Activated CD4-positive, alpha-beta T cell treated with anti-CD3 and anti-CD28 coated beads, Interleukin-2, amount 50 U/mL, for 48 hours (primary cell): Measurements from ENCODE around the gene TCEAL7.
"Not testable (repeated sequence)": the region's sequence is repeated elsewhere in the genome, so short reads cannot be mapped to it uniquely, and the experiment has no call there.

Experiments
- DNase-seq, 2 experiments: peaks; one replicate each; pipeline ENCODE4 v3.0.0-alpha.2; 2020

TCEAL7 gene, protein sequence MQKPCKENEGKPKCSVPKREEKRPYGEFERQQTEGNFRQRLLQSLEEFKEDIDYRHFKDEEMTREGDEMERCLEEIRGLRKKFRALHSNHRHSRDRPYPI

DNA sequence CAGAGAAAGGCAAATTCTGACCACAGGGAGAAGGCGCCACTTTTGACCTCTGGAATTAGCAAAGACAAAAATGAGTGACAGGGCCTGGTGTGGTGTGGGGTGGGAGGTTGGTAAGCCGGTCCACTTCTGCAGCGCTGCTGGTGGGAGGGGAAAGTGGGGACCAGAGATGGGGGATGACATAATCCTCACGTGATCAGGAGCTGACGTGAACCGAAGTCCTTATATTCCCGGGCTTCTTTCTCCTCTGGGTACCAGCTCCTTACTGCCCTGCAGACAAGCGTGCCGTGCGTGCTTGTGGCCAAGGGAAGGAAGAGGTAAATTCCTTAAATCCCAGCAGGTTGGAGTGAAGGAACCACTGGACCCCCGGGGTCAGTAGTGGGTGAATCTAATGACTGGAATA is at the start of gene TCEAL7:
TSS of gene TCEAL7 (plus strand) at position 249 of the 400 bp plus-strand sequence. CDS start 1,165 bp downstream, outside the sequence.
- no peak for DNase-seq

DNA sequence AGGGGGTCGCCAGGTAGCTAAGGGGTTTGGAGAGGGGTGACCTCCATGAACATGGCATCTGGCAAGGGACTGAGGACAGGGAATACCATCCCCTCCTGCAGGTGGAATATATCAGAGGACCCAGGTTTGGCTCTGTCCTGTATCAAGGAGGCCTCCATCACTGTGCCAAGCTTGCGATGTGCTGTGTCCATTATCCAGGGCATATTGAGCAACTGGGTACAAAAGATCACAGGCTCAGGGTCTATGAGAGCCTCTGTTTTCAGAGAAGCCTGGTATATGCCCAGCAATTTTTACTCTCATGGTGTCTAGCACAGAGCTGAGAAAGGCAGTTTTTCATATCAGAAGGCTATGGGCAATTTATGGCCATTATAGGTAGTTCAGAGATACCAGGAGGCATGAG is 36.9 kb upstream of the TCEAL7 start:
- no peak for DNase-seq

DNA sequence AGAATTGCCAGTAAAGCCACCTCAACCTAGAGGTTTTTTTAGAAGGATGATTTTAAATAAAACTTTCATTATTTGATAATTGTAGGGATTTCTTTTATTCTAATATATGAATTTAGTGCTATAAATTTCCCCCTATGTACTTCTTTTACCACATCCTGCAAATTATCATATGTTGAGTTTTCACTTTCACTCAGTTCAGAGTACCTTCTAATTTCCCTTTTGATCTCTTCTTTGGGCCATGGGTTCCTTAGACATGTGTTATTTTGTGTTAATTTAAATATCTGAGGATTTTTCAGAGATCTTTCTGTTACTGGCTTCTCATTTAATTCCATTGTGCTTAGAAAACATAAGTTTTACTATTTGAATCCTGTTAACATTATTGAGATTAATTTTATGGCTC is 25.3 kb upstream of the TCEAL7 start:
- DNase-seq, result no peak

DNA sequence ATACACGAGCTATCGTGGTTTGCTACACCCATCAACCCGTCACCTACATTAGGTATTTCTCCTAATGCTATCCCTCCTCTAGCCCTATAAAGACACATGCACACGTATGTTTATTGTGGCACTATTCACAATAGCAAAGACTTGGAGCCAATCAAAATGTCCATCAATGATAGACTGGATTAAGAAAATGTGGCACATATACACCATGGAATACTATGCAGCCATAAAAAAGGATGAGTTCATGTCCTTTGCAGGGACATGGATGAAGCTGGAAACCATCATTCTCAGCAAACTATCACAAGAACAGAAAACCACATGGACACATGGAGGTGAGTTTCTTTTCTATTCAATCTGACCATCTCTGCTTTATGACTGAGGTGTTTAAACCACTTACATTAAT is 24.4 kb upstream of the TCEAL7 start:
- not testable (repeated sequence) for DNase-seq

DNA sequence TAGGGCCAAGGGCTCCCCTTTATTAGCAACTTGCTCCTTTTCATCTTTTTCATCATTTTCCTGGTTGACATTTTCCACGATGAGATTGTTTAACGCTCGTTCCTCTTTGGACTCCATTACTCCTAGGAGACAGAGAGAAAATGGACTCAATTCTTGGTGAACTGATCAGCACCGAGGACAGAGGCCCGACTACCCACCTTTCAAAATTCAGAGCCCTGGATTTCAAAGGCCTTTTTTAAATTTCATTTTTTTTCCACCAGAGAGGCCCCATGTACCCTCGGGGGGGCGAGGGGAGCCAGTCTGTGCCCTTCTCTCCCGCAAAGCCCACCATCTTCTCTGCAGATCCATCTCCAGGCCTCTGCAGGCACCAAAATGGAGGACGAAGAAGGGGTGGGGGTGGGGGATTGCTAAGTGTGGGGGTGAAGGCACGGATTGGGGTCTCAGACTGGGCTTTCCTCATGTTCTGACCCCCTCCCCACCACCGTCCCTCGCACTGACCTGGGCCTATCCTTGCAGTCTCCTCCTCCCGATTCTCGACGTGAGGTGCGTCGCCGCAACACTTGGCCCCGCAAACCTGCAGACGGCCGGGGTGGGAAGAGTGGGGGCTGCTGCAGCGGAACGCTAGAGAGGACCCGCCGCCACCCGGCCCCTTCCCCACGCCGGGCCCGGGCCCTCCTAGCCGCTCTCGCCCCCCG is 20.0 kb upstream of the TCEAL7 start:
- peak in 1 of 2 experiments; percentile 3 for DNase-seq

DNA sequence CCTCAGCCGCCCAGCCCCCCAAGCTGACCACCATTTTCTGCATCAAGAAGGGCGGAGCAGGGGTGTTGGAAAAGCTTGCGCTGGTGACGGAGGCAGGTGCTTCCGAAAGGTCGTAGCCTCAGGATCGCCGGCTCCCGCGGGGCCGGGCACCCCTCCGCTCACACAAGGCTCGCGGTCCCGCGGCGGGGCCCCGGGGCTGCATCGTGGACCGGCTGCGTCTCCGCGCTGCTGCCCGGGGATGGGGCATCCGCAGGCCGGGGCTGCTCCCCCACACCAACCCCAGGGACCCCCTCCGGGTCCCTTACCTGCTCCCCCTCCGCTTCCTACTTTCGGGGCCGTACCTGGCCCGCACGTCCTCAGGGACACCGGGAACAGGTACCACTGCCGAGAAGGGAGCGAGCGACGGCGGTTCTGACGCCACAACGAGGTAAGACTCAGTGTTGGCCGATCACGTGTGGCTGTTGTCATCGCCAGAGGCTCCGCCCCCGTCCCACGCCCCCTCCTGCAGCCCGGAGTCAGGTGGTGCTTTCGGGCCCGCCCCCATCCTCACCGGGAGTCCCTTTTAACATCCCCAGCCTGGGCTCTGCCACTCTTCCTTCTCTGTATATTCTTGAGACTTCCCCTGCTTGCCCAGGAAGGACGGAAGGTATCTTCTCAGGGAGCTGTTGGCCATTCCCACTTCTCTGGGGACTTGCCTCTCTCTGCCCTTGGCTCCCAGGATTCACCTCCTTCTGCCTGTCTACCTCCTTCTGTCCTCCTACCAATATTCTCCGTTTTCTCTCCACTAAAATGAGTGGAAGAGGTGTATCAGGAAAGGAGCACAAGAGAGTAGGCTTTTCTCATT is 19.3 kb upstream of the TCEAL7 start, which contains the start of gene BEX2:
TSS of gene BEX2 (minus strand) at position 436 of the 844 bp plus-strand sequence. CDS start 1,014 bp downstream, outside the sequence.
- peak; percentile 81 to 85 for DNase-seq

DNA sequence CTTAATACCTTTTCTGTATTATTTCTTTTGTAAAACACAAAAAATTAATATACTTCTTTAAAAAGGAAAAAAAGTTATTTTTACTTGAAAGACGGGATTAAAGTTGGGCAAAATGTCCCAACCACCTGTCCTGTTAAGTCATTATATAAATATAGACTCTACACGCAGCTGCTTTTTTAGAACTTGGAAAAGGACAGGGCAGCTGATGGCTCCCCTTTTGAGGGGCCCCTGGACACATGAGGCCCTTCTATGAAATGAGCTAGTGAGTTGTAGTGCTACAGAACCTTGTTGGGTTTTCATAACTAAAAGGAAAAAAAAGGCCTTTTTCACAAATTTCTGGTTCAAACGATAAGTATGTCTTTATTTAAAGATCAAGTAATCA is 18.6 kb upstream of the TCEAL7 start:
- DNase-seq, result no peak

DNA sequence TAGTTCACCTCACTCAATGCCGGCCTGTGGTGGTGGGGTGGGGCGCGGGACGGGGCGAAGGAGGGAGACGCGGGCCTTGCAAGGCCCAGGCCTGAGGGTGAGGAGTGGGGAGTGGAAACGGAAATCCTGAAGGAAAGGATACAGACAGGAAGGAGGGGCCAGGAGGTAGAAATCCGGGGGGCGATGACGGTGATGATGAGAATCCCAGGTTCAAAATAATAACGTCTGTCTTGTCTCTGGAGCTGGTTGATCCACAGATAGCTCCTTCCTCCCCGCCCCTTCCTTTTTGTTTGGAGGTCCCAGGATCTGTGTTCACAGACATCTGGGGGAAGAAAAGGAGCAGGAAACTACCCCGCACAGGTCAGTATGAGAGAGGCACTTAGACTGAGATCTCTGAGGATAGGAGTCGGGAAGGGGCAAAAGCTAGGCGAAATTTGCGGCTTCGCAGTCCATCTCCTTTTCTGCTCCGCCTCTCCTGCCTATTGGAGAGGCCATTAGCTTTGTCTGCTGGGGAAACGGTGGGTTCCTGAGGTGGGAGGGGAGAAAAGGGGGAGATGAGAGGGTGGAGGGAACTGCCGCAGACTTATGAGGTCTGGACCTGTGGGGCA is 746 bp downstream of the TCEAL7 start:
- no peak for DNase-seq

DNA sequence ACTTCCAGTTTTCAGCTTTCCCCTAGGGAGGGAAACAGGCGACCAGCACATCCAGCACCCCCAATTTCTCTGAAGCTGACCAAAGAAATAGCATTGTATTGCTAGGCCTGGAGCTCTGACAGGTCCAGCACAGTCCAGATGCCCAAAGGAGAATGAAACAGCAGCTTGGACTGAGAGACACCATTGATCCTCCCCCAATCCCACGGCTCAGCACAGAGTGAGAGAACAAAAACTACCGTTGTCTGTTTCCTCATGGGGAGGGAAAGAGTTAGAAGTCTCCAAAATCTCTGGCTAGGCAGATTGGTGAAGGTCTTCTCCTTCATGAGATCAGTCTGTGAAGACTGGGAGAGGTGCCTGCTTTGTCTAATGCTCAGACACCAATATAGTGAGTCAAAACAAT is 8.6 kb downstream of the TCEAL7 start:
- no peak for DNase-seq

DNA sequence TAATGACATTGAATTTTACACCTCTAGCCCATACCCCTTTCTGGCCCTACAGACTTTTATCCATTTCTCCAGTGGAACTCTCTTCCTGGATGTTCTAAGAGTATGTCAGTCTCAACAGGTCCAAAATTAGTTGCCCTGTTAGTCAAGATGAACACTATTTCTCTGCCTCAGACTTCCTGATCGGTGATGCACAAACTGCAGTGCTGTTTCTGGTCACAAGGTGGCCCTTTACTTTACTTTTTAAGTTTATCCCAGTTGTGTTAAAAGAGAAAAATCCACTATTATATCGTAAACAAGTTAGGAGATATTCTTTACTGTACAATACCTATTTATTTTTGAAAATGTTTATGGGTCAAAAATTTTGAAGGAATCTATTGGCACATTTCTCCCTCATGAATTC is 13.1 kb downstream of the TCEAL7 start:
- DNase-seq, result peak; percentile 37 to 57

DNA sequence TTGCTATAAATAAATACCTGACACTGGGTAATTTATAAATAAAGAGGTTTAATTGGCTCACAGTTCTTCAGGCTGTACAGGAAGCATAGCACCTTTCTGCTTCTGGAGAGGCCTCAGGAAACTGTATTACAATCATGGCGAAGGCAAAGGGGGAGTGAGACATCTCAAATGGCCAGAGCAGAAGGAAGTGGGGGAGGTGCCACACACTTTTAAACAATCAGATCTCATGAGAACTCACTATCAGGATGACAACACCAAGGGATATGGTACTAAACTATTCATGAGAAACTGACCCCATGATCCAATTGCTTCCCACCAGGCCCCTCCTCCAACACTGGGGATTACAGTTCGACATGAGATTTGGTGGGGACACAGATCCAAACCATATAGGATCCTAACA is 14.6 kb downstream of the TCEAL7 start:
- DNase-seq, result no peak

DNA sequence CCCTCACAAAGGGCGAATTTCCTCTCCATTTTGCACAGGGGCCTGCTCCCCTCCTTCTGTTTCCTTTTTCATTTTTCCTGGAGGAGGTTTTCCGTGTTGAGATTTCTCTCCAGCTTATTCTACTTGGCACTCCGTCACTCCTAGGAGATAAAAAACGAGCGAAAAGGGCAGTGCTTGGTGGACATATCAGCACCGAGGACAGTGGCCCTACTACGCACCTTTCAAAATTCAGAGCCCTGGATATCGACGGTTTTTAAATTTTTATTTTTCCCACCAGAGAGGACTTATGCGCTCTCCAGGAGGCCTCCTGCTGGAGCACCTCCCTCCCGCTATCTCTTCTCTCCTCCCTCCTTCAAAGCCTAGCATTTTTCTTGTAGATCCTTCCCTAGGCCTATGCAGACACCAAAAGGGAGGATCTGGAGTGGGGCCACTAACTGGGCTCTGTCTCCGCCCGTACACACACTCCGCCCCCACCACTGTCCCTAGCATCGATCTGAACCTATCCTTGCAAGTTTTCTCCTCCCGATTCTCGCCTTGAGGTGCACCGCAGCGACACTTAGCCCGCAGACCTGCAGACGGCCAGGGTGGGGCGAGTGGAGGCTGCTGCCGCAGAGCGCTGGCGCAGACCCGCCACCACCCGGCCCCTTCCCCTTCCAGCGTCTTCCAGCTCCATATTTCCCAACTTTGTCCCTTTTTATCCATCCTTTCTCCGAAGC is 17.8 kb downstream of the TCEAL7 start:
- no peak for DNase-seq

DNA sequence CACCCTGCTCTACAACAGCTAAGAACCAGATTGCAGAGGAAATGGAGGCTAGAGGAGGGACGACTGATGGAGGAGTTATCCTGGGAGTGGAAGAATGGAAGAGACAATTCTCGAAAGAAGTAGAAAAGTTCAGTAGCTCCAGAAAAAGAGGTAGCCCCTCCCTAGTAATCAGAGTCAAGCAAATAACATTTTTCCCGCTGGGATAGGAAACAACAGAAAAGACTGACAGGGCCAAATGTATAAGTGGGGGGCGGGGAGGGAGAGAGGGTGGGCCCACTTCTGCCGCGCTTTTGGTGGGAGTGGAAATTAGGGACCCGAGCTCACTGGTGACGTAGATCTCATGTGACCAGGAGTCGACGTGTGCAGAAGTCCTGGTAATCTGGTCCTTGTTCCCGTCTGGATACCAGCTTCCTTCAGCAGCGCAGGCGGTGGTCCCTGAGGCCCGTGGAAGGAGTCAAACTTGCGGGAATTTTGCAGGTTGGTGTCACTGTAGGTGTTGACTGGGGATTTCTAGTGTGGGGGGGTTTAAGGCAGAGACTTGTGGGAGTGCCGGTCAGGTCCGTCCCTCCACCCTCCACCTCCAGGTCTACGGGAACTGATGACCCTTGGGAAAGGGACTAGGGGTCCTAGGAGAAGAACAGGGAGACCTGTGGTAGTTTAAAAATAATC is 26.2 kb downstream of the TCEAL7 start, which contains the start of gene TCEAL9:
TSS of gene TCEAL9 (plus strand) at position 377 of the 669 bp plus-strand sequence. CDS start 1,179 bp downstream, outside the sequence.
- DNase-seq, result peak in 1 of 2 experiments; percentile 5

DNA sequence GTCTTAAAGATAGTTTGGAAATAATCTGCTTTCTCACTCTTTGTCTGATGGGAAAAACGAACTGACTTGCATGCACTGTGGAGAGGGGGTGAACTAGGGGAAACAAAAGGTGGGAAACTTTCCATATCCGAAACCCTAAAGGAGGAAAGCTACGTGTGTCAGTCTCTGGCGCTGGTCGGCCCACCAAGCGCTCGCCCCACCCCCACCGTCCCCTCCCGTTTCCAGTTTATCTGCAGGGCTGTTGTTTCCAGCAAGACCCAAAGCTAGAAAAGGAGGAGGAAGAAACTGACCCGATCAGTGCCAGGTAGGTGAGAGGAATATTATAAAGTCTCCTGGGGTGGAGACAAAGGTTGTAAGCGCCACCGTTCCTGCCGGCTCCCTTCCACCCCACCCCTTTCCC is 26.8 kb downstream of the TCEAL7 start:
- DNase-seq, result no peak

DNA sequence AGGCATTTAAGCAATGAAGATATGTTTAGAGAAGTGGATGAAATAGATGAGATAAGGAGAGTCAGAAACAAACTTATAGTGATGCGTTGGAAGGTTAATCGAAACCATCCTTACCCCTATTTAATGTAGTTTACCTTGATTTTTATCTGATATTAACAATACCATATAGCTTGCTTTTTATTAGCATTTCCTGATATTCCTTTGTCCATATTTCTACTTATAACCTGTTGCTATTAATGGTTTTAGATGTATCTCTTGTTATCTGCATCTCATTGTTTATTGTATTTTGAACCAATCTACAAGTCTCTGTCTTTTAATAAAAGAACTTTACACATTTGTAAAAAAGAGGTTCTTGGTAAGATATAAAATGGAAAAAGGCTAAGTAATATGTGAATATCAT is 27.8 kb downstream of the TCEAL7 start:
- no peak for DNase-seq

DNA sequence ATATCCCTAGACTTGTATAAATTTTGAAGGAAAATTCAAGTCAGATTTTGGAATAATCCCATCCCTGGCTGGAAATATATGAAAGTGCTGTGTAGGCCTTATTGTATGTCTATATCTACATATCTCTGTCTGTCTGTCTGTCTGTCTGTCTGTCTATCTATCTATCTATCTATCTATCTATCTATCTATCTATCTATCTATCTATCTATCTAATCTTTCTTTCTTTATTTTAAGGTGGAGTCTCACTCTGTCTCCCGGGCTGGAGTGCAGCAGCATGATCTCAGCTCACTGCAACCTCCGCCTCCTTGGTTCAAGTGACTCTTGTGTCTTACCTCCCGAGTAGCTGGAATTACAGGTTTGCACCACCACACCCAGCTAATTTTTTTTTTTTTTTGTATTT is 29.6 kb downstream of the TCEAL7 start:
- not testable (repeated sequence) for DNase-seq

DNA sequence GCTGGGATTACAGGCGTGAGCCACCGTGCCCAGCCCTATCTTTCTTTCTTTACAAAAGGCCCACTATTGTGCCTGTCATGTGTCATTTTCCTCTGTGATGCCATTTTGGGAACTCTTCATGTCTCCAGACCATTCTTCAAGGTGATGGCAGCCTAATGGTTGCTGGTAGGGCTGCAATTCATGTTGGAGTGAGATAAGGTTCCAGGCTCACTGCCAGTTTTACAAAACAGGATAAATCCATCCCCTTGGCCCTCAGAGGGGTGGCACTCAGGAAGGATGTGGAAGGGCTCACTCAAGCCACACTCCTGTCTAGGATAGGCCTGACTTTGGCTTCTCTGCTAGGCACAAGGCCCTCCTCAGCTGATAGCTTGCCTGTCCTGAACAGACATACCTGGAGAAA is 30.1 kb downstream of the TCEAL7 start:
- DNase-seq, result no peak

DNA sequence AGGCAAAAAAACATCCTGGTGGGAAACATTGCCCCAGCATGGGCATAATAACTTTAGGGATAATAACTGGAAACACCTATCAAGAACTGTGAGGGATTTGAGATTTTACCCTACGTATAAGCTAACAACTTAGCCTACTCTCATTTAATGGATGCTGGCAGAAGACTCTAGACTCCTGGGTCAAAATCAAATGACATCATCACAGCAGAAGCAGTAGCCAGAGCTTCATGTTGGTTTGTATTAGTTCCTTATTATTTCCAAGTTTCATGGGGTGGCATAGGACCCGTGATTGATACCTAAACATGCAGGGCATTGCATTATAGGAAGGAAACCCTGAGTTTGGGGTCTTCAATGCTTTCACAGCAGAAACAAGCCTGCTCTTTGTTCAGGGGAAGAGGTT is 30.9 kb downstream of the TCEAL7 start:
- DNase-seq, result no peak

DNA sequence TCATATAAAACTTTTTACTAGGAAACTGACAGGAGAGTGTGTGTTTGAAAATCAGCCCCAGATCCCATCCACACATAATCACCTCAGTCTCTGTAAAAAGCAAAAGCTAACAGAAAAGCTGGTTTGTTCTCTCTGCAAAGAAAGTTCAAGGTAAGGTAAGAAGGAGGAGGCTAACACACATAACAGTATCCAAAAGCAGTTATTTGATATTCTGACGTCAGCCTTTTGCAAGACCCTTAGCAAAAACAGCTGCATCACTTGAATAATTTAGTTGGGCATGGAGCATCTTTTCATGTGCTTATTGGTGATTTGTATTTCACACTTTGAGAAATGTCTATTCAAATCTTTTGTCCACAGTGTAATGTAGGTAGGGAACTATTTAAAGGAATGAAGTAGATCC is 31.8 kb downstream of the TCEAL7 start:
- no peak for DNase-seq

DNA sequence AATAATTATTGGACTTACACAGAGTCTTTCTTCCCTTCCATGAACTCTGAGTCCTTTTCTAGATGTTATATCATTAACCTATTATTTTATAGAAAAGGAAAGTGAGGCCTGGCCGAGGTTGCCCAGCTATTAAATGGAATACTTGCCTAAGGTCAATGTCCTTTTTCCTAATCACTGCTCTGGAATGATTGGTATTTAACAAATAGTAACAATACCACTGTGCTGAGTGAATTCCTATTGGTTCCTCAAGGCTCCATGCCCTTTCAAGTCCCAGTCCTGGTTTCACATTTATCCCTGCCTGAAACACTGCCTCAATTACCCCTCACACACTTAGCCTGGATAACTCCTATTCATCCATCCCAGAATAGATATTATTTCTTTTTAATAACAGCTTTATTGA is 32.4 kb downstream of the TCEAL7 start:
- no peak for DNase-seq

DNA sequence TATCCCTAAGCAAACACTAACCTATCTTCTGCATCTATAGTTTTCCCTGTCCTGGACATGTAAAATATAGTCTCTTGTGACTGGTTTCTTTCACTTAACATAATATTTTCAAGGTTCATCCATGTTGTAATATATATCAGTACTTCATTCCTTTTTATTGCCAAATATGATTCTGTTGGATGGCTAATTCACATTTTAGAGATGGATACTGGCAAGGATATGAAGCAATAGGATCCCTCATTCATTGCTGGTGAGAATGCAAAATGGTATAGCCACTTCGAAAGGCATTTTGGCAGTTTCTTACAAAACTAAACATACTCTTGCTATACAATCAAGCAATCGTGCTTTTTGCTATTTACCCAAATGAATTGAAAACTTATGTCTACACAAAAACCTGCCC is 33.0 kb downstream of the TCEAL7 start:
- no peak for DNase-seq

DNA sequence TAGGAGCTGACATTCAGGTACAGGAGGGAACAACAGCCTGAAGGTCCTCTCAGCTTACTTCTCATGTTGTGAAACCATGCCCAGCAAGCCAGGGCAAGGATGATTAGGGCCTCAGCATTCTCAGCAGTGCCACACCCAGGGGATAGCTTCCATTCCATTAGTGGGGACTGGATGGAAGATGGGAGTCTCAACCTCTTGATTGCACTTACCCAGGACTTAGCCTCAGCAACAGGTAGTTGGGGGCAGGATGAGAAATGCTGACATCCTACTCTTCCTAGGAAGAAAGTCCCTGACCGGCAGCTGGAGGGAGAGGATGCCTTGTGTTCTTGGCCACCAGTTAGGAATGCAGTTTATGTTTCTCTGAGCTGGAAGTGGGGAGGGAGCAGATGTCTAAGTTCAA is 37.5 kb downstream of the TCEAL7 start:
- no peak for DNase-seq
